ENCODE results near the gene MAEL. TPM values are rescaled to one million over a fixed set of nuclear protein-coding genes. Genes with fewer than 3 reads are reported as not detected.

The MAEL gene
- total and polyA plus RNA-seq, 2 of the 8 experiments (the other 6 are each of a cell fraction or from before 2014, with no cell fraction given): 0.03 TPM; not detected in 1

GRCh38 chr1:166952002-166952746 lies 36.9 kb upstream of the MAEL start (continued):
- TF ChIP-seq CTBP2 (IDR thresholded peaks at IDR 0.05; ENCODE audit: borderline replicate concordance, insufficient read depth, insufficient read length, low read length): no peak
- no peak for TF ChIP-seq RBBP5 (IDR thresholded peaks at IDR 0.05; ENCODE audit: borderline replicate concordance, low read depth, low read length)
- TF ChIP-seq JUN (IDR thresholded peaks at IDR 0.05; ENCODE audit: low read depth, low read length): peak; percentile 62; the same call in 1 of the 2 replicates
- no peak for TF ChIP-seq CBX8 (IDR thresholded peaks at IDR 0.05; ENCODE audit: borderline replicate concordance, low read depth, low read length)
- TF ChIP-seq SRF (IDR thresholded peaks at IDR 0.05; ENCODE audit: low read depth, low read length): no peak
- TF ChIP-seq KDM1A (IDR thresholded peaks at IDR 0.05; ENCODE audit: borderline replicate concordance, low read length): no peak
- TF ChIP-seq TEAD4 (IDR thresholded peaks at IDR 0.05; ENCODE audit: low read depth, low read length): peak; percentile 93
- peak; percentile 97 for TF ChIP-seq JUND (IDR thresholded peaks at IDR 0.05; ENCODE audit: low read length)
- no peak for TF ChIP-seq SIN3A (conservative IDR thresholded peaks at IDR 0.05 in 1 of 2, IDR thresholded peaks at IDR 0.05 in 1 of 2; ENCODE audit: low read depth in 1 of 2, low read length in 2 of 2)

Measured in H1 (cell line).